Tibial nerve (tissue), 3 donors: Measurements from ENCODE around the gene DGUOK.

Experiments used
- POLR2A ChIP-seq, 2 donors: fragments of 450-650 bp; IDR thresholded peaks; one replicate each; pipeline ENCODE4 v1.6.1; 2017; ENCODE audit warnings: antibody characterized with exemption in 2 of 2, mild to moderate bottlenecking in 2 of 2, moderate library complexity in 2 of 2
- TF ChIP-seq, protein P1 (sequence below), 5 experiments: fragments of 200-600 bp in 3 of 5; fragments of 450-650 bp in 2 of 5; sonication (generic) in 3 of 5; IDR thresholded peaks; one replicate each; pipeline ENCODE4 v1.5.1; 2016 to 2019; ENCODE audit warnings: antibody characterized with exemption in 5 of 5, mild to moderate bottlenecking in 3 of 5, moderate library complexity in 2 of 5

DNA sequence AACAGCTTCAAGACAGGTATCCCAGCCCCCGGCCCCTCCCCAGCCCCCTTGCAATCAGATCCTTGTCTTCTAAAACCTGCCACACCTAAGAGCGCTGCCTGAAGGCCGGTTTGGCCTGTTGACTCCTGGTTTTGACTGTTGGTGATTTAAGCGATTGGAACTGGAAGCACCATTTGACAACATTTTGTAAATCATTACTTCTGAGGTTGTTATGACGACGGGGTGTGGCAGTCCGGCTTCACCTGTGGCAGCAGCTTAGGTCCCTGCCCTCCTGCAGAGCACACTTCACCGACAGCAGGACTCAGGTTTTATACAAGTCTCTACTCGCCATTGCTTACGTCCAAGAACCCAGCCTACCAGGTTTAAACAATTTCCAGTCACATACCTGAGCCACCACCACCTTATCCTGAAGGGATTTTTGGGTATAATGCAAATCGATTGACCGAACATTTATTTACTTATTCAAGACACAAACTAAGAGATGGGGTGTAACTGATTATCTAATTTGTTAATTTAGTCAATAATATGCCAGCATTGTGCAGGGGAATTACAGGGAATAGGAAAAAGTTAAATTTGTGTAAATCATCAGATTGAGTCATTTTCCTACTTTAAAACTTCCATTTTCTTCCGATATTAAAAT lies 707 bp upstream of the DGUOK start:
- TF ChIP-seq, protein P1, sequence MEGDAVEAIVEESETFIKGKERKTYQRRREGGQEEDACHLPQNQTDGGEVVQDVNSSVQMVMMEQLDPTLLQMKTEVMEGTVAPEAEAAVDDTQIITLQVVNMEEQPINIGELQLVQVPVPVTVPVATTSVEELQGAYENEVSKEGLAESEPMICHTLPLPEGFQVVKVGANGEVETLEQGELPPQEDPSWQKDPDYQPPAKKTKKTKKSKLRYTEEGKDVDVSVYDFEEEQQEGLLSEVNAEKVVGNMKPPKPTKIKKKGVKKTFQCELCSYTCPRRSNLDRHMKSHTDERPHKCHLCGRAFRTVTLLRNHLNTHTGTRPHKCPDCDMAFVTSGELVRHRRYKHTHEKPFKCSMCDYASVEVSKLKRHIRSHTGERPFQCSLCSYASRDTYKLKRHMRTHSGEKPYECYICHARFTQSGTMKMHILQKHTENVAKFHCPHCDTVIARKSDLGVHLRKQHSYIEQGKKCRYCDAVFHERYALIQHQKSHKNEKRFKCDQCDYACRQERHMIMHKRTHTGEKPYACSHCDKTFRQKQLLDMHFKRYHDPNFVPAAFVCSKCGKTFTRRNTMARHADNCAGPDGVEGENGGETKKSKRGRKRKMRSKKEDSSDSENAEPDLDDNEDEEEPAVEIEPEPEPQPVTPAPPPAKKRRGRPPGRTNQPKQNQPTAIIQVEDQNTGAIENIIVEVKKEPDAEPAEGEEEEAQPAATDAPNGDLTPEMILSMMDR (IDR thresholded peaks at IDR 0.05): no peak
- no peak for TF ChIP-seq POLR2A (IDR thresholded peaks at IDR 0.05)
